Measurements from ENCODE around the gene NAGLU. TPM values are rescaled to one million over a fixed set of nuclear protein-coding genes. Genes with fewer than 3 reads are reported as not detected.

Gene NAGLU
- total RNA-seq, 2 experiments from 2014 or later: 7.8 TPM

DNA sequence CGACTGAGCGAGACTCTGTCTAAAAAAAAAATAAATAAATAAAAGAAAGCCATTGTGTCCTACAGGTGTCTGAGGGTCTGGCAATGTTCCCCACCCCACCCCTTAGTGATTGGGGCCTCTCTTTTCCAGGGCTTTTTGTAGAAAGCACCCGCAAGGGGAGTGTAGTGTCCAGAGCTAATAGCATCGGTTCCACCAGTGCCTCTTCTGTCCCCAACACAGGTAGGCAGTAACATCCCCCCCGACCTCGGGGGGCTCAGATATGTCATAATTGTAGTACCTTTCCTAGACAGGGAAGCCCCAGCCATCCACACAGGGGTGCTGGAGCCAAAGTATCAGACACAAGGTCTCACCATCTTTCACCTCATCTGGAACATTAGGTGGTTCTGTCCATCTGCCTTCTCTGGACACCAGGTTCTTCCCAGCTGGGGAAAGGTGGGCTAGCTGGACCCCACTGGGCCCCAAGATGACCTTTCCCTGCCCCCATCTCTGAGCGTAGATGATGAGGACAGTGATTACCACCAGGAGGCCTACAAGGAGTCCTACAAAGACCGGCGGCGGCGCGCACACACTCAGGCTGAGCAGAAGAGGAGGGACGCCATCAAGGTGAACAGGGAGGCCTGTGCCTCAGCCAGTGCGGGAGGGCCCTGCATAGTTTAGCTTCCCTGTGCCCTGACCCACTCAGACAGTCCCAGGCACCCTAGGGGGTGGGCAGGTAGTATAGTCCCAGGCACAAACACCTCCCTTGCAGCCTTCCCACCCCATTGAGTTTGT lies 32.5 kb downstream of the NAGLU start:
- peaks cover 35% of the 10 kb centered on the region for H3K4me1 Mint-ChIP-seq (ENCODE audit: low read depth)
- peak in 1 of 14 experiments; percentile 20 for DNase-seq
- ChIA-PET CTCF (interaction anchor here (1.4 to 4.6 kb wide), 2 partner anchors 9 to 18 kb away, joined by 3 to 45 read pairs; partner anchors contain the start of gene PSMC3IP), POLR2A (interaction anchor here (2.2 to 2.5 kb wide), 2 partner anchors 14 to 40 kb away, joined by 10 to 17 read pairs; partner anchors contain the start of genes RETREG3 and TUBG1)
- Histone ChIP-seq H3K36me3 (ENCODE audit: insufficient read depth, low read length) (peaks cover 81% of the 10 kb centered on the region), H3K4me1 (ENCODE audit: insufficient read depth, low read length) (peaks cover 54% of the 10 kb centered on the region), H3K4me3 (ENCODE audit: low read length) (no peak overlapping the region), H3K27ac (ENCODE audit: low read depth in 1 of 2, low read length in 2 of 2) (no peak overlapping the region), H3K9me3 (ENCODE audit: control insufficient read depth in 1 of 2, insufficient read depth in 1 of 2, low read length in 2 of 2) (no peaks in the 10 kb centered on the region), H3K27me3 (ENCODE audit: control insufficient read depth in 1 of 2, insufficient read depth in 2 of 2, low read length in 2 of 2) (no peaks in the 10 kb centered on the region)
- peak overlapping the region; percentile 97 for H3K4me3 Mint-ChIP-seq
- intact Hi-C loops (cut with DNase I, micrococcal nuclease): no loop called here
- no peaks in the 10 kb centered on the region for H3K27me3 Mint-ChIP-seq
- H3K27ac Mint-ChIP-seq: peak overlapping the region; percentile 96
- no peak for ATAC-seq (ENCODE audit: poor library complexity)
- H3K36me3 Mint-ChIP-seq (ENCODE audit: low read depth): peaks cover 83% of the 10 kb centered on the region
- TF ChIP-seq, protein P1, sequence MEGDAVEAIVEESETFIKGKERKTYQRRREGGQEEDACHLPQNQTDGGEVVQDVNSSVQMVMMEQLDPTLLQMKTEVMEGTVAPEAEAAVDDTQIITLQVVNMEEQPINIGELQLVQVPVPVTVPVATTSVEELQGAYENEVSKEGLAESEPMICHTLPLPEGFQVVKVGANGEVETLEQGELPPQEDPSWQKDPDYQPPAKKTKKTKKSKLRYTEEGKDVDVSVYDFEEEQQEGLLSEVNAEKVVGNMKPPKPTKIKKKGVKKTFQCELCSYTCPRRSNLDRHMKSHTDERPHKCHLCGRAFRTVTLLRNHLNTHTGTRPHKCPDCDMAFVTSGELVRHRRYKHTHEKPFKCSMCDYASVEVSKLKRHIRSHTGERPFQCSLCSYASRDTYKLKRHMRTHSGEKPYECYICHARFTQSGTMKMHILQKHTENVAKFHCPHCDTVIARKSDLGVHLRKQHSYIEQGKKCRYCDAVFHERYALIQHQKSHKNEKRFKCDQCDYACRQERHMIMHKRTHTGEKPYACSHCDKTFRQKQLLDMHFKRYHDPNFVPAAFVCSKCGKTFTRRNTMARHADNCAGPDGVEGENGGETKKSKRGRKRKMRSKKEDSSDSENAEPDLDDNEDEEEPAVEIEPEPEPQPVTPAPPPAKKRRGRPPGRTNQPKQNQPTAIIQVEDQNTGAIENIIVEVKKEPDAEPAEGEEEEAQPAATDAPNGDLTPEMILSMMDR (IDR thresholded peaks at IDR 0.05): no peak
- H3K9me3 Mint-ChIP-seq: no peaks in the 10 kb centered on the region

DNA sequence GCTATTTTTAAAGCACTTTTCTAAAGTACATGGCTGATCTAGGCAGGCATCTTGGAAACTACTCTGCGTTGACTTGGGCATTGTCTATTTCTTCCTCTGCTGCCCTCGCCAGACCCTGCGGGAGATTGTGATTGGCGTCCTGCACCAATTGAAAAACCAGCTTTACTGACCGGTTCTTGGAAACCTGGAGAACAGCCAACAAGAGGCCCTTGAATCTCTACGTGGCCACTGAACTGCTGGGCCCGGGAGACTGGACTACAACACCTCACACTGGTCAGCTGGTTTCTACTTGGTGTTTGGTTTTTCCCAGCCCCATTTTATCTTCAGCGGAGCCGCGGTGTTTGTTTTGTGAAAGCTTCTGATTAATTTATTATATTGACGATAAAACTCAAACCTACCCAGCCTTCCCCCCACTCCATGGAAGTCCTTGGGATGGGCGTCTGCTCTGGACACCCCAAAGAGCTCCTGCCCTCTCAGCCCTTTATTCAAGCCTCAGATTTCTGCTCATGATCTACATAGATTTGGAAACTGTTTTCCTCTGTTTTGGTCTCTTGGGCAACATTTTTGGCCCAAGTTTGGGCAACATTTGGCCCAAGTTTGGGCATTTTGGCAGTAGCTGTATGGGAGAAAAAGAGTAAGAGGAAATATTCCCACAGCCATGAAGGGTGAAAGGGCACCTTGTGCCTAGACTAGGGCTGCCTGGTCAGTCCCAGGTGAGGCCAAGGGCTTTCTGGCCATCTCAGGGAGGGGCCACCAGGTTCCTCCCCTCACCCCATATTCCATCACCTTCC lies 35.6 kb downstream of the NAGLU start:
- DNase-seq: no peak
- Histone ChIP-seq H3K27me3 (ENCODE audit: control insufficient read depth in 1 of 2, insufficient read depth in 2 of 2, low read length in 2 of 2) (no peaks in the 10 kb centered on the region), H3K4me1 (ENCODE audit: insufficient read depth, low read length) (peaks cover 32% of the 10 kb centered on the region), H3K27ac (ENCODE audit: low read depth in 1 of 2, low read length in 2 of 2) (peak overlapping the region in 1 of 2 donors; percentile 26), H3K9me3 (ENCODE audit: control insufficient read depth in 1 of 2, insufficient read depth in 1 of 2, low read length in 2 of 2) (no peaks in the 10 kb centered on the region), H3K36me3 (ENCODE audit: insufficient read depth, low read length) (peaks cover 65% of the 10 kb centered on the region), H3K4me3 (ENCODE audit: low read length) (no peak overlapping the region)
- ATAC-seq (ENCODE audit: poor library complexity): no peak
- Mint-ChIP-seq H3K27me3 (no peaks in the 10 kb centered on the region), H3K27ac (no peak overlapping the region), H3K4me3 (no peak overlapping the region), H3K9me3 (no peaks in the 10 kb centered on the region), H3K4me1 (ENCODE audit: low read depth) (peaks cover 33% of the 10 kb centered on the region), H3K36me3 (ENCODE audit: low read depth) (peaks cover 78% of the 10 kb centered on the region)
- intact Hi-C loops (cut with DNase I, micrococcal nuclease): no loop called here
- ChIA-PET CTCF (no interaction called here), POLR2A (no interaction called here)
- TF ChIP-seq, protein P1 (IDR thresholded peaks at IDR 0.05): no peak

DNA sequence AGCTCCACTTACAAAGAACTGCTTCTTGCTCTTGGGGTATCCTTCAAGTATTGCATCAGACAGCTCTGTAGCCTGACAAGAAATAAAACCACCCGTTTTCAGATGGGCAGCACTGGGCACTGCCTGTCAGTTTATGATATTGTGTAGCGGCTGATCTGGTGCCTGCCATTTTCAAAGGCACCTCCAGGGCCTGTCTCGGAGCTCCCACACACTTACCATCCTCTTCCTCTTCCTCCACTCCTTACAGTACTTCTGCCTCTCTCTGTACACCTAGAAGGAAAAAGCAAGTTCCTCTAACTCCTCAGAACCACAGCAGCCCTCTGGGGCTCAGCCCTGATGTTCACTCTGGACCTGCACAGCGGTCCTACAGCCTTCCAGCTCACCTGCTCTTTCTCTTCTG lies 37.1 kb downstream of the NAGLU start:
- Histone ChIP-seq H3K4me3 (ENCODE audit: low read length) (no peak overlapping the region), H3K9me3 (ENCODE audit: control insufficient read depth in 1 of 2, insufficient read depth in 1 of 2, low read length in 2 of 2) (no peaks in the 10 kb centered on the region), H3K36me3 (ENCODE audit: insufficient read depth, low read length) (peaks cover 65% of the 10 kb centered on the region), H3K27ac (ENCODE audit: low read depth in 1 of 2, low read length in 2 of 2) (no peak overlapping the region), H3K4me1 (ENCODE audit: insufficient read depth, low read length) (peaks cover 29% of the 10 kb centered on the region), H3K27me3 (ENCODE audit: control insufficient read depth in 1 of 2, insufficient read depth in 2 of 2, low read length in 2 of 2) (no peaks in the 10 kb centered on the region)
- no peak overlapping the region for H3K27ac Mint-ChIP-seq
- H3K9me3 Mint-ChIP-seq: no peaks in the 10 kb centered on the region
- H3K4me3 Mint-ChIP-seq: no peak overlapping the region
- ChIA-PET POLR2A (interaction anchor here (0.7 kb wide), 1 partner anchor 37 kb away, joined by 4 read pairs; the partner anchor contains the start of gene NAGLU), CTCF (no interaction called here)
- intact Hi-C loops (cut with DNase I, micrococcal nuclease): no loop called here
- no peak for ATAC-seq (ENCODE audit: poor library complexity)
- no peak for DNase-seq
- peaks cover 33% of the 10 kb centered on the region for H3K4me1 Mint-ChIP-seq (ENCODE audit: low read depth)
- no peaks in the 10 kb centered on the region for H3K27me3 Mint-ChIP-seq
- peaks cover 70% of the 10 kb centered on the region for H3K36me3 Mint-ChIP-seq (ENCODE audit: low read depth)
- TF ChIP-seq, protein P1 (IDR thresholded peaks at IDR 0.05): no peak
